Hippocampal formation (tissue), 2 donors: ENCODE data around the gene PDGFRA.
A peak's percentile ranks its signal among the peaks of the same experiment; 100 is the strongest.
"Not testable (repeated sequence)": the region's sequence is repeated elsewhere in the genome, so short reads cannot be mapped to it uniquely, and the experiment has no call there.

Source experiments
- DNase-seq, 2 donors: peaks; one replicate each; lab custom pipeline; 2025; lab: John Stamatoyannopoulos, UW

Gene PDGFRA

GRCh38 chr4:54227256-54228055 is 1.6 kb upstream of the PDGFRA start:
- DNase-seq, result no peak

- peak in 1 of 2 donors; percentile 41 for DNase-seq
Observed at GRCh38 chr4:54228056-54228527, 1.0 kb upstream of the PDGFRA start.

- no peak for DNase-seq
Observed at GRCh38 chr4:54228546-54228945, 547 bp upstream of the PDGFRA start.

- no peak for DNase-seq
Observed at GRCh38 chr4:54229631-54230483, 764 bp downstream of the PDGFRA start.

GRCh38 chr4:54230484-54231418 is 1.7 kb downstream of the PDGFRA start:
- no peak for DNase-seq

GRCh38 chr4:54231419-54231767 is 2.3 kb downstream of the PDGFRA start:
- no peak for DNase-seq

GRCh38 chr4:54231768-54232688 is 2.9 kb downstream of the PDGFRA start:
- DNase-seq, result no peak

GRCh38 chr4:54233277-54233696 is 4.2 kb downstream of the PDGFRA start:
- peak; percentile 59 to 72 for DNase-seq

- peak; percentile 55 to 78 for DNase-seq
Observed at GRCh38 chr4:54233697-54234496, 4.8 kb downstream of the PDGFRA start.

GRCh38 chr4:54234497-54235205 is 5.6 kb downstream of the PDGFRA start:
- no peak for DNase-seq

- DNase-seq, result not testable (repeated sequence)
Observed at GRCh38 chr4:54236316-54236715, 7.2 kb downstream of the PDGFRA start.

- DNase-seq, result no peak
Observed at GRCh38 chr4:54237770-54238169, 8.7 kb downstream of the PDGFRA start.

GRCh38 chr4:54238389-54238788 is 9.3 kb downstream of the PDGFRA start:
- DNase-seq, result no peak

GRCh38 chr4:54241268-54241823 is 12.3 kb downstream of the PDGFRA start:
- DNase-seq, result not testable (repeated sequence)

- DNase-seq, result not testable (repeated sequence)
Observed at GRCh38 chr4:54243541-54243940, 14.4 kb downstream of the PDGFRA start.

GRCh38 chr4:54252312-54252711 is 23.2 kb downstream of the PDGFRA start:
- not testable (repeated sequence) for DNase-seq

- DNase-seq, result no peak
Observed at GRCh38 chr4:54254116-54254914, 25.2 kb downstream of the PDGFRA start.

- DNase-seq, result no peak
Observed at GRCh38 chr4:54254915-54255246, 25.8 kb downstream of the PDGFRA start.
